K562 (cell line): Measurements from ENCODE around the gene GOLPH3L. TPM values are rescaled to one million over a fixed set of nuclear protein-coding genes. Genes with fewer than 3 reads are reported as not detected.

Experiments
- E2F8 ChIP-seq: fragments of 450-650 bp; IDR thresholded peaks from 2 replicates; pipeline ENCODE4 v1.7.1; 2018; ENCODE audit warnings: mild to moderate bottlenecking, low read depth; ENCODE audit not compliant: partially characterized antibody
- FOS ChIP-seq: IDR thresholded peaks from 3 replicates; pipeline ENCODE4 v1.6.1; 2011; ENCODE audit not compliant: insufficient read length; ENCODE audit errors: extremely low read depth
- MTA3 ChIP-seq: fragments of 450-650 bp; formaldehyde crosslinking; IDR thresholded peaks from 2 replicates; pipeline ENCODE4 v1.6.1; 2017; ENCODE audit warnings: mild to moderate bottlenecking, borderline replicate concordance
- PRMT5 ChIP-seq: sonication (generic); formaldehyde crosslinking; IDR thresholded peaks from 2 replicates; pipeline ENCODE4 v1.5.0; 2020; ENCODE audit warnings: missing genetic modification reagents
- PTRF ChIP-seq: fragments of 450-650 bp; IDR thresholded peaks from 2 replicates; pipeline ENCODE4 v1.6.1; 2016; ENCODE audit warnings: mild to moderate bottlenecking, missing genetic modification characterization, missing compliant biosample characterization
- SP1 ChIP-seq: sonication (generic); formaldehyde crosslinking; IDR thresholded peaks from 2 replicates; pipeline ENCODE4 v1.8.1; 2022; ENCODE audit warnings: mild to moderate bottlenecking, missing genetic modification reagents
- SPI1 ChIP-seq: IDR thresholded peaks from 2 replicates; pipeline ENCODE4 v1.6.1; 2011; ENCODE audit warnings: low read depth, low read length, control low read depth, borderline replicate concordance
- XRCC5 ChIP-seq: fragments of 200-400 bp; formaldehyde crosslinking; IDR thresholded peaks from 2 replicates; pipeline ENCODE4 v1.6.1; 2017; ENCODE audit warnings: low read depth, mild to moderate bottlenecking, low read length
- ZBTB33 ChIP-seq: sonication (generic); formaldehyde crosslinking; IDR thresholded peaks from 2 replicates; pipeline ENCODE4 v1.8.1; 2023; ENCODE audit warnings: mild to moderate bottlenecking, missing genetic modification reagents
- polyA plus RNA-seq, 8 experiments: library from polyadenylated mRNA; depleted of rRNA in 4 of 8; stranded (reverse) in 5 of 8; unstranded in 3 of 8; fragments of >200 nt; fragmentation: Nextera tagmentation in 2 of 8; fragmentation: Illumina TruSeq in 1 of 8; extraction: Ambion mirVana in 2 of 8; extraction: Trizol in 1 of 8; gene quantifications; 2 replicates each; pipeline versions ENCODE4 v1.2.1 to v1.2.3, GENCODE V29; 2011 to 2014; ENCODE audit warnings: inconsistent platforms in 1 of 8, missing spikeins in 1 of 8
- total RNA-seq, 7 experiments: library from RNA; depleted of rRNA in 6 of 7; stranded (reverse); fragments of >200 nt in 6 of 7; fragmentation: Illumina TruSeq in 2 of 7; extraction: Trizol in 2 of 7; gene quantifications; 2 replicates each; pipeline versions ENCODE4 v1.2.1 to v1.2.3, GENCODE V29; 2011 to 2021; ENCODE audit warnings: low replicate concordance in 1 of 7
- TF ChIP-seq, protein P1 (sequence below): sonication (generic); formaldehyde crosslinking; IDR thresholded peaks from 2 replicates; pipeline ENCODE4 v1.8.1; 2023; ENCODE audit warnings: missing genetic modification reagents, mild to moderate bottlenecking, borderline replicate concordance
- TF ChIP-seq, protein P2 (sequence below): fragments of 450-650 bp; IDR thresholded peaks from 2 replicates; pipeline ENCODE4 v1.6.1; 2016; ENCODE audit warnings: missing biosample characterization, missing genetic modification characterization
- TF ChIP-seq, protein P3 (sequence below), 2 experiments: fragments of 450-650 bp in 1 of 2; sonication (generic) in 1 of 2; formaldehyde crosslinking in 1 of 2; IDR thresholded peaks in 1 of 2; conservative IDR thresholded peaks in 1 of 2; 2 replicates each; pipeline versions ENCODE4 v1.6.1 to v1.8.1; 2016 to 2023; ENCODE audit warnings: mild to moderate bottlenecking in 2 of 2, moderate library complexity in 2 of 2, inconsistent platforms in 1 of 2, missing genetic modification reagents in 1 of 2

GOLPH3L gene
- total and polyA plus RNA-seq, 9 of the 15 experiments (the other 6 are each of a cell fraction or from before 2014, with no cell fraction given), result 8.1 to 42.1 (median 21.6) TPM

DNA sequence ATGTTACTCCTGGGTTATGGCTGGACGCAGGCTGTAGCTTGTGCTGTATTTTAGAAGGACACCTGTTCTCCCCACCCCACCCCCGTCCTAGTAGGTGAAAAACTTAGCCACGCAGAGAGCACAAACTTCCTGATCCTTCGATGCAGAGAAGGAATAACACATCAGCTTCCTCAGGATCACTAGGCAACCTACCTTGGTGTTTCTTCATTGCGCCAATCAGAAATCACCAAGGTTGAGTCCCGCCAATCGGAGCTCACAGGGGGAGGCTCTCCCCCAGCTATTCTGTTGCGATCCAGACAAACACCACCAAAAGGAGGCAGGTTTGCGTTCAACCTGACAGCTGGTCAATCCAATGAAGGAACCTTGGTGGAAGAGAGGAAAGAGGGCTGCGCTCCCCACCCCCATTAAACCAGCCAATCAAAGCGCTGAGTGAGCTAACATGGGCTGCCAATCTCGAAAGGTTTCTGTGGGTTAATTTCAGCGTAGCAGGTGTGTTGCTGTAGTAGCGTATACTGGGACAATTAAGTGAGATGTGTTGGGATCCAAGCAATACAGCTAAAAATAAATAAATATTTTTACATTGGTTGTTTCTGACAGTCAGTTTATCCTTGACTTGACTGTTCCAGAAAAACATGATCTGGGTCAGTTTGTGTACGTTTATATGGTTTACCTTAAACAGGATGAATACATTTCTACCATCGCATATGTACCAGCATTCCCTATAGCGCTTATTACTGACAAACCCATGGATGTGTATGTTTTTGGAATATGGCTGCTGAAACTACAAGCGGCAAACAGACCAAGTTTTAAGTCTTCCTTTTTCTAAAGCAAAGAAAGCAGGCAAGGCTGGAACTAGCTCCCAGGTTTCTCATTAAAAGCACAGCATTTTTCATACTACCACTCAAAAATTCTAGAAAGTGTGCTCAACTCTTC lies at the start of gene GOLPH3L (continued):
- TF ChIP-seq XRCC5, result peak; percentile 82
- TF ChIP-seq, protein P1, sequence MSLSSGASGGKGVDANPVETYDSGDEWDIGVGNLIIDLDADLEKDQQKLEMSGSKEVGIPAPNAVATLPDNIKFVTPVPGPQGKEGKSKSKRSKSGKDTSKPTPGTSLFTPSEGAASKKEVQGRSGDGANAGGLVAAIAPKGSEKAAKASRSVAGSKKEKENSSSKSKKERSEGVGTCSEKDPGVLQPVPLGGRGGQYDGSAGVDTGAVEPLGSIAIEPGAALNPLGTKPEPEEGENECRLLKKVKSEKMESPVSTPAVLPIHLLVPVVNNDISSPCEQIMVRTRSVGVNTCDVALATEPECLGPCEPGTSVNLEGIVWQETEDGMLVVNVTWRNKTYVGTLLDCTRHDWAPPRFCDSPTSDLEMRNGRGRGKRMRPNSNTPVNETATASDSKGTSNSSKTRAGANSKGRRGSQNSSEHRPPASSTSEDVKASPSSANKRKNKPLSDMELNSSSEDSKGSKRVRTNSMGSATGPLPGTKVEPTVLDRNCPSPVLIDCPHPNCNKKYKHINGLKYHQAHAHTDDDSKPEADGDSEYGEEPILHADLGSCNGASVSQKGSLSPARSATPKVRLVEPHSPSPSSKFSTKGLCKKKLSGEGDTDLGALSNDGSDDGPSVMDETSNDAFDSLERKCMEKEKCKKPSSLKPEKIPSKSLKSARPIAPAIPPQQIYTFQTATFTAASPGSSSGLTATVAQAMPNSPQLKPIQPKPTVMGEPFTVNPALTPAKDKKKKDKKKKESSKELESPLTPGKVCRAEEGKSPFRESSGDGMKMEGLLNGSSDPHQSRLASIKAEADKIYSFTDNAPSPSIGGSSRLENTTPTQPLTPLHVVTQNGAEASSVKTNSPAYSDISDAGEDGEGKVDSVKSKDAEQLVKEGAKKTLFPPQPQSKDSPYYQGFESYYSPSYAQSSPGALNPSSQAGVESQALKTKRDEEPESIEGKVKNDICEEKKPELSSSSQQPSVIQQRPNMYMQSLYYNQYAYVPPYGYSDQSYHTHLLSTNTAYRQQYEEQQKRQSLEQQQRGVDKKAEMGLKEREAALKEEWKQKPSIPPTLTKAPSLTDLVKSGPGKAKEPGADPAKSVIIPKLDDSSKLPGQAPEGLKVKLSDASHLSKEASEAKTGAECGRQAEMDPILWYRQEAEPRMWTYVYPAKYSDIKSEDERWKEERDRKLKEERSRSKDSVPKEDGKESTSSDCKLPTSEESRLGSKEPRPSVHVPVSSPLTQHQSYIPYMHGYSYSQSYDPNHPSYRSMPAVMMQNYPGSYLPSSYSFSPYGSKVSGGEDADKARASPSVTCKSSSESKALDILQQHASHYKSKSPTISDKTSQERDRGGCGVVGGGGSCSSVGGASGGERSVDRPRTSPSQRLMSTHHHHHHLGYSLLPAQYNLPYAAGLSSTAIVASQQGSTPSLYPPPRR (CRISPR knock-in tag), result no peak
- TF ChIP-seq FOS, result peak; percentile 94
- TF ChIP-seq MTA3, result 0 out of 2 replicates have a peak, but pooled peaks have one; percentile 61
- no peak for TF ChIP-seq E2F8
- TF ChIP-seq PTRF (tag), result no peak
- TF ChIP-seq ZBTB33 (CRISPR knock-in tag), result no peak
- TF ChIP-seq, protein P2, sequence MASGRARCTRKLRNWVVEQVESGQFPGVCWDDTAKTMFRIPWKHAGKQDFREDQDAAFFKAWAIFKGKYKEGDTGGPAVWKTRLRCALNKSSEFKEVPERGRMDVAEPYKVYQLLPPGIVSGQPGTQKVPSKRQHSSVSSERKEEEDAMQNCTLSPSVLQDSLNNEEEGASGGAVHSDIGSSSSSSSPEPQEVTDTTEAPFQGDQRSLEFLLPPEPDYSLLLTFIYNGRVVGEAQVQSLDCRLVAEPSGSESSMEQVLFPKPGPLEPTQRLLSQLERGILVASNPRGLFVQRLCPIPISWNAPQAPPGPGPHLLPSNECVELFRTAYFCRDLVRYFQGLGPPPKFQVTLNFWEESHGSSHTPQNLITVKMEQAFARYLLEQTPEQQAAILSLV (tag), result no peak
- no peak for TF ChIP-seq PRMT5
- TF ChIP-seq, protein P3, sequence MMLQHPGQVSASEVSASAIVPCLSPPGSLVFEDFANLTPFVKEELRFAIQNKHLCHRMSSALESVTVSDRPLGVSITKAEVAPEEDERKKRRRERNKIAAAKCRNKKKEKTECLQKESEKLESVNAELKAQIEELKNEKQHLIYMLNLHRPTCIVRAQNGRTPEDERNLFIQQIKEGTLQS (IDR thresholded peaks at IDR 0.05), result no peak
- TF ChIP-seq, protein P3 (CRISPR knock-in tag; conservative IDR thresholded peaks at IDR 0.05), result no peak; the same call in 1 of the 2 replicates
- no peak for TF ChIP-seq SPI1
- TF ChIP-seq SP1 (CRISPR knock-in tag), result peak; percentile 51; the same call in 1 of the 2 replicates
